Progenitor cell of endocrine pancreas (in vitro differentiated cells): ENCODE measurements around the gene ATP2B2. TPM values are rescaled to one million over a fixed set of nuclear protein-coding genes. Genes with fewer than 3 reads are reported as not detected.

ENCODE experiments used
- DNase-seq: peaks from one replicate; pipeline ENCODE4 v3.0.0; 2021; ENCODE audit warnings: low spot score; ENCODE audit not compliant: unreplicated experiment
- H3K27ac Mint-ChIP-seq: 2 replicates; pipeline ENCODE4 v1.8.0; 2021; ENCODE audit warnings: mild to moderate bottlenecking, moderate library complexity, mixed read lengths
- H3K27me3 Mint-ChIP-seq: 2 replicates; pipeline ENCODE4 v1.8.0; 2021; ENCODE audit warnings: mixed read lengths
- H3K36me3 Mint-ChIP-seq: 2 replicates; pipeline ENCODE4 v1.8.0; 2022; ENCODE audit warnings: mixed read lengths; ENCODE audit not compliant: insufficient read depth
- H3K4me1 Mint-ChIP-seq: 2 replicates; pipeline ENCODE4 v1.8.0; 2021; ENCODE audit warnings: low read depth, mixed read lengths
- H3K4me3 Mint-ChIP-seq: 2 replicates; pipeline ENCODE4 v1.8.0; 2021; ENCODE audit warnings: low read depth, mild to moderate bottlenecking, moderate library complexity, mixed read lengths
- H3K9me3 Mint-ChIP-seq: 2 replicates; pipeline ENCODE4 v1.8.0; 2021; ENCODE audit warnings: low read depth, mixed read lengths
- total RNA-seq: library from RNA; stranded (reverse); gene quantifications from 2 replicates; pipeline ENCODE4 v1.2.1, GENCODE V29; 2021
- TF ChIP-seq, protein P1 (sequence below): fragments of 200-600 bp; sonication (generic); IDR thresholded peaks from one replicate; pipeline ENCODE4 v1.5.0; 2021; ENCODE audit warnings: antibody characterized with exemption, mild to moderate bottlenecking; ENCODE audit not compliant: unreplicated experiment

The ATP2B2 gene
- total RNA-seq, 1 donor from 2014 or later = 0.07 TPM

DNA sequence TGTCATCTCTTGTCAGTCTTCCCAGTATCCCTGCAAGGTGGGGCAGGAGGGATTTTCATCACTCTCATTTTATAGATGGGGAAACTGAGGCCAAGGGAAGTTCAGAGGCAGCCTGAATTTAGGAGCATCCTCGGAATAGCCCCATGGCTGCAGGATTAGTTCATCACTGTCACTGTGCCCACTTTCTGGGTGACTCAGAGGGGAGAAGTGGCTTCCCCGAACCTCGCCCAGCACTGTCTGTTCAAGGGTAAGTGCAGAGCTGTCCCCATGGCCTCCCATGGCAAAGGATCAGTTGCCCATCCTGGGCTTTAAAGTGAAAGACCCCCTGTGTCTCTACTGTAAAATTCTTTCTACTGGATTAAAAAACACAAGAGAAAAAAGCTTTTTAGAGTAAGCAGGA, 124.5 kb downstream of the ATP2B2 start:
- DNase-seq = no peak
- H3K4me1 Mint-ChIP-seq = no peaks in the 10 kb centered on the region
- no peaks in the 10 kb centered on the region for H3K36me3 Mint-ChIP-seq
- peaks cover 19% of the 10 kb centered on the region for H3K27me3 Mint-ChIP-seq
- TF ChIP-seq, protein P1, sequence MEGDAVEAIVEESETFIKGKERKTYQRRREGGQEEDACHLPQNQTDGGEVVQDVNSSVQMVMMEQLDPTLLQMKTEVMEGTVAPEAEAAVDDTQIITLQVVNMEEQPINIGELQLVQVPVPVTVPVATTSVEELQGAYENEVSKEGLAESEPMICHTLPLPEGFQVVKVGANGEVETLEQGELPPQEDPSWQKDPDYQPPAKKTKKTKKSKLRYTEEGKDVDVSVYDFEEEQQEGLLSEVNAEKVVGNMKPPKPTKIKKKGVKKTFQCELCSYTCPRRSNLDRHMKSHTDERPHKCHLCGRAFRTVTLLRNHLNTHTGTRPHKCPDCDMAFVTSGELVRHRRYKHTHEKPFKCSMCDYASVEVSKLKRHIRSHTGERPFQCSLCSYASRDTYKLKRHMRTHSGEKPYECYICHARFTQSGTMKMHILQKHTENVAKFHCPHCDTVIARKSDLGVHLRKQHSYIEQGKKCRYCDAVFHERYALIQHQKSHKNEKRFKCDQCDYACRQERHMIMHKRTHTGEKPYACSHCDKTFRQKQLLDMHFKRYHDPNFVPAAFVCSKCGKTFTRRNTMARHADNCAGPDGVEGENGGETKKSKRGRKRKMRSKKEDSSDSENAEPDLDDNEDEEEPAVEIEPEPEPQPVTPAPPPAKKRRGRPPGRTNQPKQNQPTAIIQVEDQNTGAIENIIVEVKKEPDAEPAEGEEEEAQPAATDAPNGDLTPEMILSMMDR = no peak
- H3K4me3 Mint-ChIP-seq = no peak overlapping the region
- H3K9me3 Mint-ChIP-seq = no peaks in the 10 kb centered on the region
- H3K27ac Mint-ChIP-seq = no peak overlapping the region

DNA sequence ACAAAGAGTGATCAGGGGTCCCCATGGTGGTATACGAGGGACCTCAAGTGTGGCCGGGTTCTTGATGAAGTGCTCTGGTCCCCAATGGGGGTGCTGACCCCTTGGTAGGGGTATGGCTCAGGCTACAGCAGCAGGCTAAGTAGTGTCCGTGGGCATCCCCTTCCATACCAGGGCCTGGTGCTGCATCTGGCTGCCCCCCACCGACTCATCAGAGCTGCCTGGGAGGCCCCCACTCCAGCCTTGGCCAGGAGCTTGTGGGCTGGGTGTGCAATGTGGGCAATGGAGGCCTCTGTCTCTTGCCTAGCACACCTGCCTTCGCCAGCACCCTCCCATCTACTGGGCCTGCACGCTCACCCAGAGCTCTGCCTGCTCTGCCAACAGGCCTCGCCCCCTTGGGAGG, 125.4 kb downstream of the ATP2B2 start:
- H3K36me3 Mint-ChIP-seq = no peaks in the 10 kb centered on the region
- DNase-seq = no peak
- H3K27me3 Mint-ChIP-seq = peaks cover 14% of the 10 kb centered on the region
- TF ChIP-seq, protein P1 = no peak
- H3K4me3 Mint-ChIP-seq = no peak overlapping the region
- no peaks in the 10 kb centered on the region for H3K9me3 Mint-ChIP-seq
- no peaks in the 10 kb centered on the region for H3K4me1 Mint-ChIP-seq
- H3K27ac Mint-ChIP-seq = no peak overlapping the region

DNA sequence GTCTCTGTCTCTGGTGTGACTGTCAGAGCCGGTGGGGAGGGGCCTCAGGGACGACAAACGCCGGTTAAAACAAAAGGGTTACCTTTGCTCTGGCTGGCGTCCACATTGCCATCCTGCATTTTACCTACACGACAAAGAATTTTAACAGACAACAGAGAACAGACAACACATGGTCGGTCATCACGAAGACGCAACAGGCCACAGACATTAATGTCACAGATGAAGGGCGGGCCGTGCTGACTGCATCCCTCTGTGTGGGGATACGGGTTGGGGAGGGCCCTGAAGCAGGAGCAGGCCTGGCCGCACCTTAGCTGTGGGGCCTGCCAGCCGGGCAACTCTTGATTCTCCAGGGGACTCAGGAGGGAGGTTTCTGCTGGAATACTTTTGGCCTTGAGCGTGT, 126.2 kb downstream of the ATP2B2 start:
- DNase-seq = no peak
- peaks cover 12% of the 10 kb centered on the region for H3K27me3 Mint-ChIP-seq
- no peak overlapping the region for H3K4me3 Mint-ChIP-seq
- no peak overlapping the region for H3K27ac Mint-ChIP-seq
- no peaks in the 10 kb centered on the region for H3K4me1 Mint-ChIP-seq
- no peaks in the 10 kb centered on the region for H3K9me3 Mint-ChIP-seq
- no peaks in the 10 kb centered on the region for H3K36me3 Mint-ChIP-seq
- TF ChIP-seq, protein P1 = no peak

DNA sequence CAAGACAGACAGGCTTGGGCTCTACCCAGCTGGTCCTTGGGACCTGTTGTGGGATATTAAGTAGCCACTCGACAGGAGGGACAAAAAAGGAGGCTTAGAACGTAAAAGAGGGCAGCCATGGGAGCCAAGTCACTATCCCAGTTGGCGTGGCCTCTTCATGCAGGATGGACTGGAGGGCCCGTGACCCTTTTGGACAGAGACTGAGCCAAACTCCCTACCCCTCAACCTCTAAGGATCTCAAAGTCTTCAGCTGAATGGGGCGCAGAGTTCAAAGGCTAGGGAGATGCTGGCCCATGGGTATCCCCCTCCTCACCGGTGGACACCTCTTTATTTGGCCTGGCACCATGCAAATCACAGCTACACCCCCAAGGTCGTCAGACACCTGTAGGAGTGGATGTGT, 126.6 kb downstream of the ATP2B2 start:
- peaks cover 8% of the 10 kb centered on the region for H3K27me3 Mint-ChIP-seq
- H3K4me1 Mint-ChIP-seq = no peaks in the 10 kb centered on the region
- no peak for DNase-seq
- TF ChIP-seq, protein P1 = no peak
- H3K27ac Mint-ChIP-seq = no peak overlapping the region
- H3K36me3 Mint-ChIP-seq = no peaks in the 10 kb centered on the region
- H3K9me3 Mint-ChIP-seq = no peaks in the 10 kb centered on the region
- no peak overlapping the region for H3K4me3 Mint-ChIP-seq

DNA sequence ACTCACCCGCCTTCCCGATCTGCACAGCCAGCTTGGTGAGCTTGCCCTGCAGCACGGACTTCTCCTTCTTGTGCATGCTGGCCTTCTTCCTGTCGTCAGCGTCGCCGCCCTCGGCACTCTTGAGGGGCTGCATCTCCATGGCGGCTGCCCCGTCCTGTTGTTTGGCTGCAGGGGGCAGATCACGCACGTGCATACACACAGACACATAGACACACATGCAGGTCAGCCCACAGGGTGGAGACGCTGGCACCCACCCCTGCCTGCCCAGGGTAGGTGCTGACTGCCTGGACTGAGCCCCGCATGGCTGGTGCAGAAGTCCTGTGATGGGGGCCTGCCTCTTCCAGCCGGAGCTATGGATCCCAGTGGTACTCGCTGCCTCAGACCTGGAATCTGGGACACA, 127.1 kb downstream of the ATP2B2 start:
- Mint-ChIP-seq H3K27me3 (peaks cover 7% of the 10 kb centered on the region), H3K9me3 (no peaks in the 10 kb centered on the region), H3K27ac (no peak overlapping the region), H3K4me1 (no peaks in the 10 kb centered on the region), H3K4me3 (no peak overlapping the region), H3K36me3 (no peaks in the 10 kb centered on the region)
- DNase-seq = no peak
- TF ChIP-seq, protein P1 = no peak
